ENCODE measurements around the gene NHLH2.

The NHLH2 gene

DNA sequence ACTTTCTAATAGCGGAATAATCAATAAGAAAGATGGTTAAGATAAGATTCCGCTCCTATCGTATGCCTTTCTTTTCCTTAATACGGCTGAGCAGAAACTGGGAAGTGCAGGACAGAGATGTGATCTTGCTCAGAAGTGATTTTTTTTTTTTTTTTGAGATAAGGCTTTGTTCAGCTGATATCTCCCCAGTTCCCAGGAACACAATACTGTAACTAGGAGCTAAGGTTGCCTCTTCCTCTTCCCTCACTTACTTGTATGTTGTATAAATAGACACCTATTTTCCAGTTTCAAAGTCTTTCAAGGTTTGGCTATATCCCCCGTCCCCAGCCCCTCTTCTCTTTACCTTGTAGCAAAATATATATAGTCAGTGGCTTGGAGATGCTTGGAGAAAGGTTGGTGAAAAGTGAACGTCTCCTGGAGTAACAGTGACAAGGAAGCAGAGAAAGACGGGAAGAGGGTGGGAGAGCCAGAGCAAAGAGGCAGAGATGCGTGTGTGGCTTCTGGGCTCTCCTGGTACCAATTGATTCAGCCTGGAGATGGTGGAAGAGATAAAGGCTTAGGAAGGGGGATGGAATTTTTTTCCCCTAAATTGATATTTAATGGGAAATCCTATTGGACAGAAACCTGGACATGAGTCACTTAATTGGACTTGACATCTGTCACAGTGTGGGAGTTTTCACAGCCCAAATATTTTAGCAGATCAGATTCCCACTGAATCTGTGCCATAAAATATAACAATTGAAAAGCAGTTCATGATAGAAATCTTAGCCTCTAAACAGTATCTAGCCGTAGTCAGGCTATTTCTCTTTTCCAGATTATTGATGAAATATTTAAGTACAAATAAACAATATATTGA is at the start of gene NHLH2:
Gene NHLH2 (minus strand): TSS at position 522 of the 856 bp plus-strand sequence. CDS start 2,754 bp downstream, outside the sequence.
- no peak for FAIRE-seq

DNA sequence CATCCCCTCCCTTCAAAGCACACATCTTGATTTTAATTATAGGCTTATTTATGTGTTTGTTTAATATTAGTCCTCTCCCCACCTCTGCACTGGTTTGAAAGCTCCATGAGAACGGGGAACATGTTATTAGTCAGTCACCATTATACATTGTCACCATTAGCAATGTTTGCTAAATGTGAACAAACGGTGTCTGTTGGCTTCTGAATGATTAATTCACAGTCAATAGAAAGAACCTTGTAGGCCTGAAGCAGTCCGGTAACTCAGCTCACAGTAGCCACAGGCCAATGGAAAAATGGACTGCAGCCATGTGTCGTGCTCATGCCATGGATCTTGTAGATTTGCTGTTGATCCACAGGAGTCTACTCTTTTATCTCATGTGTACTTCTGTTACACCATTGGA is 49.7 kb upstream of the NHLH2 start:
- no peak for FAIRE-seq

DNA sequence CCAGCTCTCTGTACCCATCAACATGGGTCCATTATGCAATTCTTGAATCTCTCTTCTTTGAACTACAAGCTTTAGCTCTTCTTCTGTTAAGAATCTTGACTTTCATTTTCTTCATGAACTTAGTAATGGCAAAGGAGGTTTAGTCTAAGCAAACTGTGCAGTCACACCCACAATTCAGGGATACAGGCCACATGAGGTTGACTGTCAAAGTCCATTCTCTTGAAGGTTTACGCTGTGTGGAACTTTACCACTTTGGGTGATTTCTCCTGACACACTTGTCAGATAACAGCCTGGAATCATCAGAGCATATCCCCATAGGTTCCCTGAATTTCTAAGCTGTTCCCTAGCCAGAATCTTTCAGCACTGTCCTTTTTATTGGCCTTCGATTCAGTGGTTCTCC is 48.0 kb upstream of the NHLH2 start:
- FAIRE-seq = no peak

DNA sequence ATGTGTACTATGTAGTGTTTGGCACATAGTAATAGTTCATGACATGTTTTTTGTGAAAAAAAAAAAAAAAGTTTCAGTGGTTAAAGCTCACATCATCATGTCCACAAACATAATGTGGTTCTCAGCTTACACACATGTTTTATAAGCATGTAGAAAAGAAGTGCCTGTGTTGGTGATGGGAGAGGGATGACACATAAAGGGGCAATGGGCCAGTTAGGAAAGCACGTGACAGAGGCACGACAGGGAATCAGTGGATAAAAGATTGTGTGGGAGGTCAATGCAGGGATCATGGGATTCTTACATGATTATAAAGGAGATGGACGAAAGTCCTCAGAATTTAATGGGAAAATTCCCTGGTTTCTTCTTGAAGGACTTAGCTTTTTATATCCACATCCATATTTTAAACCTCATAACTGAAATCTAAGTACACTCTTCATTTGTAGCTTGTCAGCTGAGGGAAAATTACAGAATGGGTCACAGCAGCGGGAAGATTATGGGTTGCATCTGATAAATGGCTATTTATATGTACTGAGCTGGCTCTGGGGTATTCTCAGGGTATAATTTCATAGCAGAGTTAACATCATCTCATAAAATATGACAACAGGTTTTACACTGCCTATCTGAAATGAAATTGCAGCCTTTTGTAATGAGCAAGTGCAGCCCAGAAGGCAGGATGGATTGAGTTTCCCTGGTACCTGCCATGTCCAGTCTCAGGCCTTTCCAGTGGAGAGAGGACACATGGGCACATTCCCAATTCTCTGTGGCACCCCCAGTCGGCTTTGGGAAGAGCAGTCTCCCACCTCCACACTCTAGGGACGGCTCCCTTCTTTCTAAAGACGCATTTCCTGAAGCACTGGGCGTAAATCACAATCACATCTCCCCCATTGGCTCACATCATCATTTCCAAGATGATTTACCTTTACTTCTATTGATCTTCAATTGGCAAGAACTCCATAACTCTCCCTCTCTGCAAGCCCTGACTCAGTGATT is 42.3 kb upstream of the NHLH2 start:
- FAIRE-seq = no peak

DNA sequence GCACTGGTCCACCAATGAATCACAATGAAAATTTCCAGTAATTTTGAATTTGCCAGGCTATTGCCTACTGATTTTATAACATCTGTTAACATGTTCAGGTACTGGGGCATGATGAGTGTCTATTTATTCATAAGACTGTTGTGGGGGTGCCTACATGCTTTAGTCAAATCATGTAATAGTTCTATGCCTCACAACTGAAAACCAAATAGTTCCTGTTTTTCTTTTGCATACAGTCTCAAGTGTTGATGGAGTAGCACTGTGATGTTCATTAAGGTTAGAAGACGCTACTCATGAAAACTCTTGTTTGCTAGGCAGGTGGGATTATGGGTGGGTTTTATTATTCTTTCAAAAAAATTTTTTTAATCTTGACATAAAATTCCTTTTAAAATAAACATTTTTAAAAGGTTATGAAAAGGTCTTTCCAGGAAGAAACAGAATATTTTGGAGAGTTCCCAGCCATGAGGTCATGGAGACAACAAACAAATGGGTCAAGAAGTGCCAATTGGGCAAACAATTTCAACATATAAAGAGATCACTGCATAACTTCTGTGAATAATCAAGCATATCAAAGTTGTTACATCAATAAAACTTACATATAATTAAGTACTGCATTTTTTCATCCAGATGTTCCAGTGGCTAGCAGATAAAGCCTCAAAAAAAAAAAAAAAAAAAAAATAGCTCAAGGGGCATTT is 40.2 kb upstream of the NHLH2 start:
- FAIRE-seq = no peak

DNA sequence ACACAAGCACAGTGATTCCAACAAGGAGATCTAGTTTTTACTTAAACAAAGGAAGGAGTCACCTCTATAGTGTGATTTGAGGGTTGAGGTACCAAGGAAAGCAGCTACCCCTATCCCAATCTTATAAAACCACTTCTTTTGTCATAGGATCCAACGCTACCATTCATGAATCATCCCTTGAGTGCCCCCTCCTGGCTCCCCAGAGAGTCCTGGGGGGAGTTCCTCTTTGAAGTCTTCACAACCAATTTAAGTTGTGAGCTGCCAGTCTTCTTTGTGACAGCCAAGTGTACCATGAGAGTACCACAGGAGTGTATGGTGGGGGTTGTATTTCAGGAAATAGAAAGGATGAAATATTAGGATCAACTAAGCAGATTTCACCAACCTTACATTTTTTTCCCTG is 39.1 kb upstream of the NHLH2 start:
- FAIRE-seq = no peak

DNA sequence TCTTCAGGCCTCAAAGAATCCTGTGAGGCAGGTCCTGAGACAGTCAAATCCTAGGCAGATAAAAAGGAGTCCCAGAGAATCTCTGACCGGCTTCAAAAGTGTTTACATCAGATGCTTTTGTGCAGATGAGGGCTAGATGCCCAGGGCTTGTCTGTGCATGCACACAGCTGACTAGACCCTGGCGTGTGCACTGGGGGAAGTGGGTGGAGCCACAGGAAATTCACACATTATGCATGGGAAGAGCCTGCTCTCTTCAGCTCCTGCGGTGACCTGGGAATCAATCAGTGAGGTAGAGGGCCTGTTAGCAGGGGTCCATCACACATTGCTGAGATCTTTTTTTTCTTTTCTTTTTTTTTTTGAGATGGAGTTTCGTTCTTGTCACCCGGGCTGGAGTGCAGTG is 36.6 kb upstream of the NHLH2 start:
- FAIRE-seq = no peak

DNA sequence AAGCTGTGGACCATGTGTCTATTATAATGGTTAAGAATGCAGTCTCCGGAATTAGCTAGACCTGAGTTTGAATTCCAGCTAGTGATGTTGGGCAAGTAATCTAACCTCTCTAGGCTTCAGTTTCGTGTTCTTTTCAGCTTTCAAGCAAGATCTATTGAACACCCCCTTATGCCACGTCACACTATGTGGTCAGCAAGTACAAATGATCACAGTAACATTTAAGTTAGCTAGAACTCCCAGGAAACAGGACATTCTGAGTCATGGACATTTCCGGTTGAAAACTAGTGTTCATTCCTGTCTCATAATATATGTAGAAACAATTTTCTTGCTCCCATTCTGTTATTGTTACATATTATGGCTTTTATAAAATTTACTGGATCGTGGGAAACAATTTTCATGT is 34.0 kb upstream of the NHLH2 start:
- FAIRE-seq = no peak

DNA sequence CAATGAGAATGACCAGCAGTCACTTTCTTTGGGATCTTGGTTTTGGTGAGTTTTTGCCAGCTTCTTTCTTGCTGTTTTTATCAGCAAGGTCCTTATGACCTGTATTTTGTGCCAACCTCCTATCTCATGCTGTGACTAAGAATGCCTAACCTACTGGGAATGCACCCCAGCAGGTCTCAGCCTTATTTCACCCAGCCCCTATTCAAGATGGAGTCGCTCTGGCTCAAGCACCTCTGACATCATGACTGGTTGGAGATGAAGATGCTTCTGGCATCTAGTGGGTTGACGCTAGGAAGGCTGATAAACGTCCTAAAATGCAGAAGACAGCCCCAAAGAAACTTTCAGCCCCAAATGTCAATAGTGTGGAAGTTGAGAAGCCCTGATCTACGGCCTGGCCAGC is 33.6 kb upstream of the NHLH2 start:
- FAIRE-seq = no peak

DNA sequence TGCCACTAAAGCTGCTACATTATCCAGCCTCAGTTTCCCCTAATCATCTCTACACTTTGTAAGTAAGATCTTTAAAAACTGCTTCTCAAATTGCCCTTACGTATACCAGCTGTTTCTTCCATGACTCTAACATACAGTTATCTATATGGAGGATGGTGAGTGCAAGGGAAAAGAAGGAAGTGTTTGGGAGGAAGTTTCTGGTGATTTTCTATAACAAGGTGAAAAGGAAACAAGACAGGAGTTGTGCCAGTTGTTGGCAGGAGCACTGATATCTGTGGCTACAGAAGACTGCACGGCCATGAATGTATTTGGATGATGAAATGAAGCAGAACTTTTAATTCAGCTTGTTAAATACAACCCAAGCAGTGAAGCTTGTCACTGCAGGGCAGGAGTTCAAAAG is 32.3 kb upstream of the NHLH2 start:
- FAIRE-seq = no peak

DNA sequence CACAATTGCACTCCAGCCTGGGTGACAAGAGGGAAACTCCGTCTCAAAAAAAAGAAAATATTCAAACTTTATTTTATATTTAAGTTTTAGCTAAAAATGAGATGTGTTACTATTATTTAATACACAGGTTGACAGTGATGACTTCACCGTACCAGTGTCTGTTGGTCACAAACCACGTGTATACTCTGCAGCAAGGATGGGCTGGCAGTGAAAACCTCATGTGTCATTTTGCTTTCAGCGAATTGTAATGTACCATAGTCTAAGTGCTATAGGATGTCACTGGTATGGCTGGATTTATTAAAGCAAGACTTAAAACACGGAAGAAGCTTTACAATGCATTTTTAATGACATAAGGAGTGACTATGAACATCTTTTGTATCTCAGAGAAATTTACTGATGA is 28.1 kb upstream of the NHLH2 start:
- FAIRE-seq = no peak

DNA sequence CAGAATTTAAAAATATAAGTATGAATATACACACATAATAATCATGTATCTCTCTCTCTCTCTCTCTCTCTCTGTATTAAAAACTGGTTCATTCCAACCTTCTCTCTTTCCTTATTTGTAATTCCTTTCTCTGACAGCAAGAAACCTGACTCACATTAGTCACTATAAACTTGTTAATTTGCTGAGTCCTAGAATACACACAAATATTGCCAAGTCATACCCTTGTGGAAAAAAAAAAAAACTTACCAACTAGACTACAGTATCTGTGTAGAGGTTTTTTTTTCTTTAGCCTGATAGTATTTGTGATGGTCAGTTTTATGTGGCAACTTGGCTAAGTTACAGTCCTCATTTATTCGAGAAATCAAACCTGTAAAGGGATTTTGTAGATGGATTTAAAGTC is 26.3 kb upstream of the NHLH2 start:
- no peak for FAIRE-seq

DNA sequence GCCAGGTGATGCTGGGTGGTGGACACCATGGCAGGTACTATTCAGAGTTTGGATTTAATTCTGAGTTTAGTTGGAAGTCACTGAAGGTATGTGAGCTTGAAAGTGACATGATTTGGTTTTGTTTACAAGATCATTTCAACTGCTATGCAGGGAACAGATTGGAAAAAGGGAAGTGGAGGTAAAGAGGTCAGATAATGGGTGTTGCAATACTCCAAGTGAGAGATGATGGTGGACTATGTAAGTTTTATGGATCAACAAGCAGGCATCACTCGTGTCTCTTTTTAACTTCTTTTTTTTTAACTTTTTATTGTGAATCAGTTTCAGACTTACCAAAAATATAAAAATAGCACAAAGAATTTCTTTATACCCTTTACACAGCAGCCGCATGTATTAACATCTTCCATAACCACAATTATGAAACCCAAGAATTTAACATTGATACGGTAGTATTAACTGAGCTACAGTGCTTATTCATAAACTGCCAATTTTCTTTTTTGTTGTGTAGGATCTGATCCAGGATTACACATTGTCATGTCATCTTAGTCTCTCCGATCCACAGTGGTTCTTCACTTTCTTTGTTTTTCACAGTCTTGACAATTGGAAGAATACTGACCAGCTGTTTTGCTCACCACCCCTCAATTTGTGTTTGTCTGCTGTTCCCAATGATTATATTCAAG is 24.9 kb upstream of the NHLH2 start:
- FAIRE-seq = no peak

DNA sequence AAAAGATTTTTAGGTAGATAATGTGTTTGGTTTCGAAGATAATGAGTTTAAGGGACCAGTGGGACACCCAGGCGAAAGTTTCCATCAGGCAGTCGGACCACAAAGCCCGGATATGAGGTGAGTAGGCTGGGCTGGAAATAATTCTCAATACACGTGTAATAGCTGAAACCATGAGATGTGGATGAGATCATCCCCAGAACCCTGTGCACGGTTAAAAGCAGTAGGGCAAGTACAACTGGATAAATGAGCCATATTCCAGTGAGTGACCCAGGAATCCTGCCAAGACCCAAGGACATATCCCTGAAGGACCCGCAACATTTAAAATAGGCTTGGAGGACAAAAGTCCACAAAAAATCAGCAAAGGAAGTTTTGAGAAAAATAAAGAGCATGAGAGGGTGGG is 21.5 kb upstream of the NHLH2 start:
- no peak for FAIRE-seq

DNA sequence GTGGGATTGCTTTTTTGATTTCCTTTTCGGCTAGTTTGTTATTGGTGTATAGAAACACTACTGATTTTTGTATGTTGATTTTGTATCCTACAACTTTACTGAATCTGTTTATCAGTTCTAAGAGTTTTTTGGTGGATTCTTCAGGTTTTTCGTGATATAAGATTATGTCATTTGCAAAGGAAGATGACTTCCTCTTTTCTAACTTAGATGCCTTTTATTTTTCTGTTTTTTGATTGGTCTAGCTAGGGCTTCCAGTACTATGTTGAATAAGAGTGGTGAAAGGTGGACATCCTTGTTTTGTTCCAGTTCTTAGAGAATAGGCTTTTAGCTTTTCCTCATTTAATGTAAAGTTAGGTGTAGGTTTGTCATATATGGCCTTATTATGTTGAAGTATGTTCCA is 13.1 kb upstream of the NHLH2 start:
- no peak for FAIRE-seq

DNA sequence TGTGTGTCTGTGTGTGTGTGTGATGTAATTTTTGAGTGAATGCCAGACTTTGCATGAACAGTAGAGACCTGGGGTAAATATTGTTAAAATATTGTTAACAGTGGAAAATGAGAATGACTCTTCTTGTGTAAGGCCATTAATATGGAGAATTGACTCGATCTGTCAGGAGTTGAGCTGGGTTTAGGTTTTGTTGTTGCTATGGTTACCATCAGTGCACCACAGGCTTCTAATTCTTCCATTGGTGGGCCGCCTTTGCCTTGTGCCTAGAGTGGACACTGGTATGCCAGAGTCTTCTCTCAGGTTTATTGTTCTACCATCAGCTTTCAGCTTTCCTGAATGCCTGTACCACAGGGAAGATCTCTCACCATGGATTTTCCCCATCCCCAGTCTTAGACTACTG is 10.0 kb upstream of the NHLH2 start:
- no peak for FAIRE-seq

DNA sequence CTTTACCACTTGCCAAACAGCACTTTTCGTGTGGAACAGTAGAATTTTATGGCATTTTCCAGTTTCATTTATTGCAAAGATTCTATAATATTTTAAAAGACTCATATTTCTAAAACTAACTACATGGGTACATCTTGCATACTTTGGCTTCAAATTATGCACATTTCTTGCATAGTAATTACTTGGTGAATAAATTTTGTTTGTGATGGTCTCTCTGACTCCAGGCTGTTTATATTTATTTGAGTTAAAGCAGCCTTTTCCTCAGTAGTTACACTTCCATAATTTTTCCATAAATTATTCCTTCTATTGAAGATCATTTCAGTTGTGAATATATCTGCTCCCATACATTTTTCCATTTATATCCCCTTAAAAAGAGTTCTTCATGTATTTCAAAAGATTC is 6.9 kb upstream of the NHLH2 start:
- FAIRE-seq = no peak

DNA sequence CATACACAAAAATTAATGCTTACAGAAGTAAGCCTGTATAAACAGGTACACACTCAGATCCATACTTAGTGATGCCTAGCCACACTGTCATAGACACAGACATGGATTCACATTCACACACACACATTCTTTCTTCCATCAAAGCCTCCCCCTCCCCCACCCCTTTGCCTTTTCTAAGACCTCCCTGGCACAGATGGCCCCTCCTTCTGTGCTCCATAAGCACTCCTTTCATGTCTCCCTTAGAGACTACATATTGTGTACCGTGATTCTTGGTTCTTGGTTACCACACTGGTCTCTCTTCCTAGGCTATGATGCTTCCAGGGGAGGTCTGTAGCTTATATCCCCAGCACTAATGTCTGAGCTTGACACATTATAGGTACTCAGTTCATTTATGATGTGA is 2.0 kb upstream of the NHLH2 start:
- FAIRE-seq = no peak

DNA sequence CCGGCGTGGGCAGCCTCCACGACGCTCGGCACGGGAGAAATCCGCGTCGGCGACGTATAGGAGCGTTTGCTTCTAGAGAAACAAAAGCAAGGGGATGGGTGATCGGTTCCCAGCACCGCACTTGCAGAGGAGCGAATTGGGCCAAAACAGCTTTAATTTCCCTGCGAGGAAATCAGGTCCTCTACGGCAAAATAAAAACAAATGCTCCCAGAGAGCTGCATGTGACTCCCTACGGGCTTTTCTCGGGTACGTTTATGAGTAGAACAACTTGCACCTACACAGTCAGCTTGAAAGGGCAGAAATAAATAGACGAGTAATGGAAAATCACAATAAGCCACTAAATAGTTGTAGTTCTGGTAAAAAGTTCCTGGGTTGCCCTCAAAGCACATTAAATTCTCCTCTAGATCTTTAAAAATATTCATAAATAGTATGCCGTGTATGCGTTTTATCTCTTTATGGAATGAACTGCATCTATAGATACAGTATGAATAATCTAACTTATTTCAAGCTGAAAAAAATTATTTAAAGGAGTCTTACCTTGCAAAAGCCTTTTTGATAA is 1.2 kb downstream of the NHLH2 start:
- FAIRE-seq = no peak

DNA sequence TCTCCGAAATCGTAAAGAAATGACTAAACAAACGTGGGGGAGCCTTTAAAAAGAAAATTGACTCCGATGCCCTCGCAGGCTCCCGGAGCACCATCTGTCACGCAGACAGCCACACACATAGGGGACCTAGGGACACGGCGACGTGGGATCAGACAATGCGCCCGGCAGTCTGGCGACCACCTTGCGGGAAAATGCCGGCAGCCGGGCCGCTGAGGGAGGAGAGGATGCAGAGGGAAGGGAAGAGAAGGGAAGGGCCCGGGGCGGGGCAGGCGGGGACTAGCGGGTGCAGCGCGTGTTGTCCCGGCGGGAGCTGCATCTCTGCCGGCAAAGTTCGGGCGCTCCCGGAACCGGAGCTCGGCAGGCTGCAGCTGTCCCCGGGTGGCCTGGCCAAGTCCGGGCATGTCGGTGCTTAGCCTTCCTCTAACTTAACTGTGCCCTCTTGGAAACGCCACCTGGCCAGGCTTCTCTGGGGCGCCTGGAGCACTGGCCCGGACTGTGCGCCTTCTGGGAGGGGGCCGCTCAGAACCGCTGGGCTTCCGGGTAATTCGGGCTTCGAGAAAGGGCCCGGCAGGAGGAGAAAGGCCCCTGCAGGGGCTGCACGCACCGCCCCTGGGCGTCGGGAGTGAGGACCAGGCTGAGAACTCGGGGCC is 1.8 kb downstream of the NHLH2 start:
- FAIRE-seq = no peak

DNA sequence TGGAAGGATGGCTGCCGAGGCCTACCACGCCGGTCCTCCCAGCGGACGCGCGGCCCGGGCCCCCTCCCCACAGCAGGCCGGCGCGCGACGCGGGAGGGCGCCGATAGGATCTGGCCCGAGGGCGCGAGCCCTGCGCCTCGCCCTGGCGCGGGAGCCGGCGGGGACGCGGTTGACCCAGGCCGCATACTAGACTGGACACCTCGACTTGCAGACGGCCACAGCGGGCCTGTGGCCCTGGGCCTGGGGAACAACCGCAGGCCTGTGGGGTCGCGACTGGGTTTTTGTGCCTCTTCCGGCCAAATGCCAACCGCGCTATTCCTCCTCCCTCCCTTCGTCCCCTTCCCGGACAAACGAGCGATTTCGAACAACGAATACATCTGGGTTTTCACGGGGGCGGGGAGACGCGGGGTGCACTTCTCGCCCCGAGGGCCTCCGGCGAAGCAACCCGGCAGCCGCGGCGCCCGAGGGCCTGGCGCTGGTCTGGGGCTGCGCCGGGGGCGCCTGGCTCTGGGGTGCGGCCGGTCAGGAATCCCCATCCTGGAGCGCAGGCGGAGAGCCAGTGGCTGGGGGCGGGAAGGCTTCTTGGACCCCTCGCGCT is 2.4 kb downstream of the NHLH2 start:
- FAIRE-seq = no peak

All from A204.1 (cell line).